GM19468 (cell line): ENCODE measurements around the gene PLXND1.
"Not testable (repeated sequence)": the region's sequence is repeated elsewhere in the genome, so short reads cannot be mapped to it uniquely, and the experiment has no call there.

Experiments used
- ATAC-seq: cut with Tn5 transposase; IDR thresholded peaks from one replicate; pipeline ENCODE4 v1.9.1; 2021; ENCODE audit warnings: mild to moderate bottlenecking, moderate library complexity, moderate number of reproducible peaks; ENCODE audit not compliant: unreplicated experiment; ENCODE audit errors: extremely low read depth

PLXND1 gene, protein sequence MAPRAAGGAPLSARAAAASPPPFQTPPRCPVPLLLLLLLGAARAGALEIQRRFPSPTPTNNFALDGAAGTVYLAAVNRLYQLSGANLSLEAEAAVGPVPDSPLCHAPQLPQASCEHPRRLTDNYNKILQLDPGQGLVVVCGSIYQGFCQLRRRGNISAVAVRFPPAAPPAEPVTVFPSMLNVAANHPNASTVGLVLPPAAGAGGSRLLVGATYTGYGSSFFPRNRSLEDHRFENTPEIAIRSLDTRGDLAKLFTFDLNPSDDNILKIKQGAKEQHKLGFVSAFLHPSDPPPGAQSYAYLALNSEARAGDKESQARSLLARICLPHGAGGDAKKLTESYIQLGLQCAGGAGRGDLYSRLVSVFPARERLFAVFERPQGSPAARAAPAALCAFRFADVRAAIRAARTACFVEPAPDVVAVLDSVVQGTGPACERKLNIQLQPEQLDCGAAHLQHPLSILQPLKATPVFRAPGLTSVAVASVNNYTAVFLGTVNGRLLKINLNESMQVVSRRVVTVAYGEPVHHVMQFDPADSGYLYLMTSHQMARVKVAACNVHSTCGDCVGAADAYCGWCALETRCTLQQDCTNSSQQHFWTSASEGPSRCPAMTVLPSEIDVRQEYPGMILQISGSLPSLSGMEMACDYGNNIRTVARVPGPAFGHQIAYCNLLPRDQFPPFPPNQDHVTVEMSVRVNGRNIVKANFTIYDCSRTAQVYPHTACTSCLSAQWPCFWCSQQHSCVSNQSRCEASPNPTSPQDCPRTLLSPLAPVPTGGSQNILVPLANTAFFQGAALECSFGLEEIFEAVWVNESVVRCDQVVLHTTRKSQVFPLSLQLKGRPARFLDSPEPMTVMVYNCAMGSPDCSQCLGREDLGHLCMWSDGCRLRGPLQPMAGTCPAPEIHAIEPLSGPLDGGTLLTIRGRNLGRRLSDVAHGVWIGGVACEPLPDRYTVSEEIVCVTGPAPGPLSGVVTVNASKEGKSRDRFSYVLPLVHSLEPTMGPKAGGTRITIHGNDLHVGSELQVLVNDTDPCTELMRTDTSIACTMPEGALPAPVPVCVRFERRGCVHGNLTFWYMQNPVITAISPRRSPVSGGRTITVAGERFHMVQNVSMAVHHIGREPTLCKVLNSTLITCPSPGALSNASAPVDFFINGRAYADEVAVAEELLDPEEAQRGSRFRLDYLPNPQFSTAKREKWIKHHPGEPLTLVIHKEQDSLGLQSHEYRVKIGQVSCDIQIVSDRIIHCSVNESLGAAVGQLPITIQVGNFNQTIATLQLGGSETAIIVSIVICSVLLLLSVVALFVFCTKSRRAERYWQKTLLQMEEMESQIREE (N-terminal part only)

DNA sequence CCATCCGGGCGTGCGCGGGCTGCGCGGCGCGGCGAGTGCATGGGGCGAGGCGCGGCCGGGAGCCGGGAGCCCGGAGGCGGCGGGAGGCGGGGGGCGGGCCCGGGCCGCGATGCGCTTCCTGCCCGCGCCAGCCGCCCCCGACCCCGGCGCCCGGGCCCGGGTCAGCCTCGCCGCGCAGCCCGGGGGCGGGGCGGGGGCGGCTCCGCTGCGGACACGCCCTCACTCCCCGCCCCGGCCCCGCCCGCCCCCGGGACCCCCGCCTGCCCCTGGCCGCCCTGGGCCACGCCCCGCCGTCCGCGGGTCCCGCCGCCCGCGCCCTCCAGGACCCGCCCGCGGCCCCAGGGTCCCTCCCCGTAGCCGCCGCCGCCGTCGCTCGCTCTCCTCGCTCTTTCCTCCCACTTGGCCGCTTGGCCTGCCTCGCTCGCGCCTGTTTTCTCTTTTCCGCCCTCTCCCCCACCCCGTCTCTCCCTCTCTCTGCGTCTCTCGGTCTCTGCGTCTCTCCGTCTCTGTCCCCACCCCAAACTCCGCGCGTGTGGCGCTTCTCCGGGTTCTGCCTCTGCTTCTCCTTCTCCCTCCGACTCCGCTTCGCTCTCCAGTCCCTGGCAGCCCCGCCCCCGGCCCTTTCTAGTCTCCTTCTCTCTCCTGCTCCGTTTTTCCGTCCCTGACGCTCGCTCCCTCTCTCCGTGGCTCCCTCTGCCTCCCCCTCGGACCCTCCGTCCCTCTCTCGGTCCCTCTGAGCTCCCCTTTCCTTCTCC lies at the start of gene PLXND1:
PLXND1 (minus strand) TSS at position 41 of the 755 bp plus-strand sequence; CDS start at position 4, 37 bp downstream.
- ATAC-seq, result no peak

DNA sequence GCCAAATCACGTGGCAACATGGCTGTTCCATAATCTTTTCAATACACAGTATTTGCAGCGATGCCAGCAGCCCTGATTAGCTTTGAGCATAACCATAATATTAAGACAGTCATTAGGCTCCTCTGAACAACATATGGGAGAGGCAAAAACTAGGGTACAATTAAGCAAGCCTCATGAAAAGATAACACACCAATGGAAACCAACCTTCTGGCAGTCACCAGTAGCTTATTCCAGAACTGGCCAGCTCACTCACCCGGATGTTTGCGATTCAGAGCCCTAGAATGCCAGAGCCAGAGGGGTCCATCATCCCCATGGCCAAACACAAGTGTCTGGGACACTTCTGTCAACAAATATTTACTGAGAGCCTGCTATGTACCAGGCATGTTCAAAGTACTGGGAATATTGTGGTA lies 48.8 kb upstream of the PLXND1 start:
- no peak for ATAC-seq

DNA sequence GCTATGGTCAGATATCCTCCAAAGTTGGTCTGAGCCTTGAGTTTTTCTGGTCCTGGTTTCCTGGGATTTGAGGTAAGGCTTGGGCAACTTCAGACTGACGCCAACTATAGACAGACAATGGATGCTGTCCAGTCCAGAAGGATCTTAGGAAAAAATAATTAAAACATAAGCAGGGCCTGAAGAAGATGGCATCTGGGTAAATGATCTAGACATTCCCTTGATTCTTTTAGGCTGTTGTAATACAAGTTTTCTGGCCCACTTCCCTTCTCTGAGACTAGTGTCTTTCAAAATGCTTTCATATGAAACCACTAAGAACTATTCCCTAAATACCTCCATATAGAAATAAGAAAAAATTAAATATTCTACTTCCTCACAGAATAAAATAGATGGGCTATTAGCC lies 47.7 kb upstream of the PLXND1 start:
- no peak for ATAC-seq

DNA sequence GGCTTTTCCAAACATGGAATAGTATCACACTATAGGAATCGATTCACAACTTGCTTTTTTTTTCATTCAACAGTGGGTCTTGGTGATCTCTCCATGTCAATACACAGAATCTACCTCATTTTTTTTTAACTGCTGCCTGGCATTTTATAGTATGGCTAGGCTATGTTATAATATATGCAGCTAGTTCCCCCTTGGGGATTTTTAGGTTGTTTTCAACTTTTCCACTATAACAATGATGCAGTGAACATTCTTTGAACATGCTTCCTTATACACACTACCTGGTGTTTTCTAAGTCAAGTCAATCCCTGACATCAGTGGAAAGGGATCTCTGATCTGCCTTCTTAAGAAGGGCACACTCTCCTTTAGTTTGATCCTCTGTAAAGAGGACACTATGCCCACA lies 46.5 kb upstream of the PLXND1 start:
- ATAC-seq, result no peak

DNA sequence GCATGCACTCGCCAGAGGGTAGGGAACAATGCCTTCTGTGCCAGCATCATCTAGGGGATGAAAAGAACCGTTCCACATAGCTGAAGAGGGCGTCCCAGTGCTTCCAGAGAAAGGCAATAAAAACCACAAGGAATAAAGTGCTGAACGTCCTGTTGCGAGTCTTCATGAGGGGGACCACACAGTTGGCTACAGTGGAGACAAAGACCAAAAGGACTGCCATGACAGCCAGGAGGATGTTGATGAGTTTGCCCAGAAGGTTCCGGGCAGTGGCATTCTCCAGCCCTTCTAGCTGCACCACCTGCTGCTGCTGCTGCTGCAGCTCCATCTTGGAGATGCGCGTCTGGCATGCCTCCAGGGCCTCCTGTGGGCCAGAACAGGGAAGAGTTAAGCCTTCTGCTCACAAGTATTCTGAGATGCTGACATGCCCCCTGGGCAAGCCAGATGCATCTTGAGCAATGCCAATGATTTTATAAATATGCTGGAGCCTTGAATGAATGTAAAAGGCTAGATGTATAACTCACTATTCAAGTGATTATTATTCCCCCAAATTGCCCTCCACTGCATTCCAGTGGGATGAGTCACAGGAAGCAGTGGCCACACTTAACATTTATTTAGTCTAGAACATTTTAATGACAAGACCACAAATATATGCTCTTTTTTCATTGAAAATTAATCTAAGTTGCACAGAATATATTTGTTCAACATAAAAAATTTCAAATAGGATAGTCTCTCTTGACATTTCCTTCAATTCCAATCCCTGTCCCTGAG lies 45.1 kb upstream of the PLXND1 start:
- no peak for ATAC-seq

DNA sequence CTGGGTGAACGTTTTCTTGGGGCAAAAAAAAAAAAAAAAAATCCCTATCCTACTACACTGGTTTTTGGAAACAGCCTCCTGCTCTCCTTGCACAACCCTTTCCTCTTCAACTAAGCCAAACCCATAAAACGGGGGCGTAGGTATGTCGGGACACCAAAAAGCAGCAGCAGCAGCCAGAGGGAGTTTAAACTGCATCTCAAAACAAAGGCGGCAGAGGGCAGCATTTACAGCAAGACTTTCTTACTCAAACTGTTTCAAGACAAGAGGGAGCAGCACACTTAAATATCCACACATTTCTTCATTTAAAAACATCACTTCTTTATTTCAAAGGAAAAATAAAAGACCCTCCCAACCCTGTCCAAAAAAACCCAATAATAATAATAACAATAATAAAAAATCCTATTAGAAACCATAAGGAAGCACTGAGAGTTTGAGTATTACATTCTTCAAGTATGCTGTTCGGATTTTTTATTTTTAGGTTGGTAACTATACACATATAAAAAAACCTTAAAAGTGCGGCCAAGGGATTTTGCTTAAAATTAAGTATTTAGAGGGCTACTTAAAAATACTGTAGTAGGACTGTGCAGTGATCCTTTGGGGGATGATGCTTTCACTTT lies 43.9 kb upstream of the PLXND1 start:
- ATAC-seq, result no peak

DNA sequence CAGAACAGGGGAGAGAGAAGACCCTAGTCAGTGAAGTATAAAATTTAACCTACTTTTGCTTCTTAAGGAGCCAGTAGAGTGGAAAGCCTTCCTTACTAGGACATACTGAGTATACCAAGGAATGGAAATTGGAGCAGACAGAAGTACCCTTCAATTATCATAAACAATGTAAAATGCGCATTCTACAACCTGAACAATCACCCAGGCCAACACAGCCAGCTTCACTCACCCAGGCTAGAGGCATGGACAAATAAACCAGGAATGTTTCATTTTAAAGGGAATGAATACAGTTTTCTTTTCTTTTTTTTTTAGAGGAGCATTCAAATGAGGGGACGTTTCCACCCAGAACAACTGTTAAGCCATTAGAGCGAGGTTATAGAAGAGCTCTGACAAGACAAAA lies 41.9 kb upstream of the PLXND1 start:
- ATAC-seq, result no peak

DNA sequence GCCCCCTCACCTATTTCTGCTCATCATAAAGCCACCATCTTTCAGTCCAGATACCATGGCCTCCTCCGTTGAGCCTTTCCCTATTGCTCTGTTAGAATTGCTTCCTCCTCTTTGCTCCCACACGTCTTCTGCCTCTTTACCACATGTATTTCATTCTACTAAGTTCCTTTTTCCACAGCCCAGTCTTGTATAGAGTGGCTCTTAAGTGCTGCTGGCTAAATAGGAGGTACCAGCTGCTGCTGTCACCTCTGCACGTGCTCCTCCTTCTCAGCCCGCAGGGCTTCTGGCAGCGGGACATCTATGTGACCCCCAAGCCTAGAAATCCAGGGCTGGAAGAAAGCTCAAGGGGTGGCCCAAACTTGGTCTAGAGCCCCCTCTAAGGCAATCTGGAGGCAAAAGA lies 38.8 kb upstream of the PLXND1 start:
- ATAC-seq, result no peak

DNA sequence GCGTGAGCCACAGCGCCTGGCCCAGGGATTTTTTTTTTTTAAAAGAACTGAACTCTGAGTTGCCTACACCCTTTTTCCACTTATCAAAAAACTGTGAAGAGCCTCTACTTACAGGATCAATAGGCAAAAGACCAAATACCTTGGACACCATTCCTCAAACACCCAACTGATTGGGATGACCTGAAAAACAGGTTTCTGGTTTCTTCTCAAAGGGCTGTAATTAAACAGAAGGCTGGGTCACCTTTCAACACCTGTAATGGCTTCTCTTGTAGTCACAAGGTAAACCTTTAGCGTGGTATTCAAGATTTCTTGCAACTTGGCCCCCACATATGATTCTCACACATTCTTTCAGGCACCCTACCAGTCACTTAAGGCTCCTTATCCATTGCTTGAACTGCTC lies 38.4 kb upstream of the PLXND1 start:
- no peak for ATAC-seq

DNA sequence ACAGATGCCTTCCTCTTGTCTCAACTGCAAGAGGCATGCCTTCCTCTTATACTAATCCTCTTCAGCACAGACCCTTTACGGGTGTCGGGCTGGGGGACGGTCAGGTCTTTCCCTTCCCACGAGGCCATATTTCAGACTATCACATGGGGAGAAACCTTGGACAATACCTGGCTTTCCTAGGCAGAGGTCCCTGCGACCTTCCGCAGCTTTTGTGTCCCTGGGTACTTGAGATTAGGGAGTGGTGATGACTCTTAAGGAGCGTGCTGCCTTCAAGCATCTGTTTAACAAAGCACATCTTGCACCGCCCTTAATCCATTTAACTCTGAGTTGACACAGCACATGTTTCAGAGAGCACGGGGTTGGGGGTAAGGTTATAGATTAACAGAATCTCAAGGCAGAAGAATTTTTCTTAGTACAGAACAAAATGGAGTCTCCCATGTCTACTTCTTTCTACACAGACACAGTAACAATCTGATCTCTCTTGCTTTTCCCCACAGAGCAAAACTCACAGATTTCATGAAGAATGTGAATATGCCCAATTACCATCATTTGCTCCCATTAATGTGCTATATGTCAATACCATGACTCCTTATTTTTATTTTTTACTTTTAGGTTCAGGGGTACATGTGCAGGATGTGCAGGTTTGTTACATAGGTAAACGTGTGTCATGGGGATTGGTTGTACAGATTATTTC lies 35.2 kb upstream of the PLXND1 start:
- ATAC-seq, result not testable (repeated sequence)

DNA sequence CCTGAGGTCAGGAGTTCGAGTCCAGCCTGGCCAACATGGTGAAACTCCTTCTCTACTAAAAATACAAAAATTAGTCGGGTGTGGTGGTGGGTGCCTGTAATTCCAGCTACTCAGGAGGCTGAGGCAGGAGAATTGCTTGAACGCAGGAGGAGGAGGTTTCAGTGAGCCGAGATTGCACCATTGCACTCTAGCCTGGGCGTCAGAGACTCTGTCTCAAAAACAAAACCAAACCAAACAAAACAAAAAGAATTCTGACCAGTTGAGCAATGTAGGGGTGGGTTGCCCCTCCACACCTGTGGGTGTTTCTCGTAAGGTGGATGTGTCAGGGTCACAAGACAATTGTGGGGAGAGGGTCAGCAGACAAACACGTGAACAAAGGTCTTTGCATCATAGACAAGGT lies 34.5 kb upstream of the PLXND1 start:
- ATAC-seq, result not testable (repeated sequence)

DNA sequence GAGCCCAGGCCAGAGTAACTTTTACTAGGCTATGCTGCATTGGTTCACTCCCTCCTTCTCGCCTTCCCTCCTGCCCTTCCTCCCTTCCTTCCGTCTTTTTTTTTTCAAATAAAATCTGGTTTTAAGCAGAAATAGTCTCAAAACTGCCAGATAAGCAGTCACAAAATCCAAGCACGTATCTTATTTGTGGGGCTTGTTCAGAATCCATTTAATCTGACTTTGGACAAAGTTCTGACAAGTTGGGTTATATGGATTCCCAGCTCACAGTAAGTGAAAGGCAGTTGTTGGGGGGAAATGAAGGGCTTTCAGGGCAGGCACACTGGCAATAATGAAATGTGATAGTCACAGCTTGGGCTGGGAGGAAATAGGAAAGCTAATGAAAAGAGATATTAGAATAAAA lies 32.0 kb upstream of the PLXND1 start:
- ATAC-seq, result no peak

DNA sequence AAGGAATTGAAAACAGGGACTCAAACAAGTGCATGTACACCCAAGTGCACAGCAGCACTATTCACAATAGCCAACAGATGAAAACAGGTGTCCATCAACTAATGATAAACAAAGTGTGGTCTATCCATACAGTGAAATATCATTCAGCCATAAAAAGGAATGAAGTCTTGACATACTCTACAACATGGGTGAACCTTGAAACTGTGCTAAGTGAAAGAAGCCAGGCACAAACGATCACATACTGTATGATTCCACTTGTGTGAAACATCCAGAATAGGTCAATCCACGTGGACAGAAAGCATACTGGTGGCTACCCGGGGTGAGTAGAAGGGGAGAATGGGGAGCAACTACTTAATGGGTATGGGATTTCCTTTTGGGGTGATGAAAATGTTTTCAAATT lies 29.6 kb upstream of the PLXND1 start:
- ATAC-seq, result no peak

DNA sequence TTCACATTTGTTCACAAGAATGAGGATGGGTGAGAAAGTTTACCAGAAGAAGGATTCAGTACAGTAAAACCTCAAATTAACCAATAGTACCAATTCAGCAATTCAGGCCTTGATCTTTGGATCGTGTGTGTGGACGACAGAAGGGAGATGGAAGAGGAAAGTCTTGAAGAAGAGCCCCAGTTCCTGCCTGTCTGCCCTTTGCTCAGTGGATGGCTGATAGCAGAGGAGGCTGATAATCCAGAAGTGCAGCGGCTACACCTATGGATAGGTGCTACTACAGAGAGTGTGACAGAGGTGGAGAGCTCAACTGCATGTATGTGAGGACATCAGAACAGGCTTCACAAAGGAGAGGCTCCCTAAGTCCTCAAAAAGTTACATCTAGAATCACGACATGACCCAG lies 29.2 kb upstream of the PLXND1 start:
- no peak for ATAC-seq

DNA sequence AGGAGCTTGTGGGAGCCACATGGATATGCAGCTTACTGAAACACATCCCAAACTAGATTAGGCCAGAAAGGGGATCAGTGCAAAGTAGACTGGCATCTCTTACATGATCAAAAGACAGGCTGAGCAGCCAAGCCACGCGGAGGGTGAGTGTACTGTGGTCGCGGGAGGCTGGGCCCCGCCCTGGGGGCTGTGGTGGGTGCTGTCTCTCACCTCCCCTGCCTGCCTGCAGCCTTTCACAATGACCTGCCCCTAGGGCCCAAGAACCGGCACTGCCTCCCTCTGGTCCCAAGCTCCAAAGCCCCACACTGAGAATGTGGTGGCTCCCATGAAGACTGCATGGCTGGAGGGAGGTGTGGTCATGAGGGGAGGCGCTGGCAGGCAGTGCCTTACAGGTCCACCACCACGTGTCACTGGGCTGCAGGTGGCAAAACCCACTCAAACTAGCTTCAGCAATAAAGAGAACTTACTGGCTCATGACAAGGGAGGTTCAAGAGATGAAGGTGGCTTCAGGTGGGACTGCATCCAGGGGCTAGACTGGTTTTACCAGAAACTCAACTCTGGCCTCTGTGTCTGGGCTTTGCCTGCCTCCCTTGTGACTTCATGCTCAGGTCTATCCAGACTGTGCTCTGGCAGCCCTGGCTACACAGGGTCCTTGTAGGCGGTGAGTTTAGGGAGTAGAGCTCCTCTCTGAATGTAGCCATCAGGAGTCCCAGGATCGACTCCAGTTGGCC lies 27.4 kb upstream of the PLXND1 start:
- no peak for ATAC-seq

DNA sequence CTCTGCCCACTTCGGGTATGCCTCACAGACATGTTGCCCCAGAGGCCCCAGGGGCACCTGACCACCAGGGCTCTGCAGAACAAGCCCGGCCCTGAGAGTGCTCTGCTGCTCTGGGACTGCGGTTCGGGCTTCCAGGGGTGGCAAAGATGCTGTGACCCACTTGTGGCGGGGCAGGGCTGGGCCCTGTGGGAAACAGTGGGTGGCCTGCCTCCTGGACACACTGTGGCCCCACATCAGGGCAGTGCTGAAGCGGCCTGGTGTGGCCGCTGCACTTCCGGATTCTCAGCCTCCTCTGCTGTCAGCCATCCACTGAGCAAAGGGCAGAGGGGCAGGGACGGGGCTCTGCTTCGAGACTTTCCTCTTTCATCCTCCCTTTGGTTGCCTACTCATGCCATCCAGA lies 26.5 kb upstream of the PLXND1 start:
- no peak for ATAC-seq

DNA sequence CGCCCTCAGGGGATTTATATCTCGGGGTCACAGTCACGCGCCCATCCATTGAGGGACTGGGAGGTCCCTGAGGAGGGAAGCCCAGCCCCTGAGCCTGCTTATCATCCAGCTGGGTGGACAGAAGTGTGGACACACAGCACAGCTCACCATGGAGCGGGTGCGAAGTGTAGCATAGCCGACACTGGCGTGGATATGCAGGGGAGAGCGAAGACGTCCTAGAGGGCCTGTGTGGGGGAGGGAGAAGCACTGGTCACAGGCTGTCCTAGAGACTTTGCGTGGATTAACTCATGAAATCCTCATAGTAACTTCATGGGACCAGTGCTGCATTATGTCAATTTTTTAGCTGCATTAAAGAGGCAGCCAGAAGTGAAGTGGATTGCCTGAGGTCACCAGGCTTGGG lies 26.1 kb upstream of the PLXND1 start:
- no peak for ATAC-seq
